GM10847 (cell line): ENCODE data around the gene FLVCR1.

Source experiments
- POLR2A ChIP-seq: IDR thresholded peaks from 2 replicates; pipeline ENCODE4 v1.6.1; 2011; ENCODE audit not compliant: insufficient read length; ENCODE audit errors: extremely low read depth

The FLVCR1 gene

GRCh38 chr1:212857992-212858460, at the start of gene FLVCR1:
Gene FLVCR1 (plus strand): TSS chr1:212858275. CDS start chr1:212858453, 178 bp downstream.
- peak; percentile 84 for TF ChIP-seq POLR2A

- no peak for TF ChIP-seq POLR2A
Observed at GRCh38 chr1:212814537-212815334, 43.3 kb upstream of the FLVCR1 start.

- no peak for TF ChIP-seq POLR2A
Observed at GRCh38 chr1:212816567-212817278, 41.4 kb upstream of the FLVCR1 start.

- no peak for TF ChIP-seq POLR2A
Observed at GRCh38 chr1:212819726-212820125, 38.3 kb upstream of the FLVCR1 start.

- TF ChIP-seq POLR2A, result no peak
Observed at GRCh38 chr1:212820969-212821368, 37.1 kb upstream of the FLVCR1 start.

- TF ChIP-seq POLR2A, result no peak
Observed at GRCh38 chr1:212822956-212823355, 35.1 kb upstream of the FLVCR1 start.

- TF ChIP-seq POLR2A, result no peak
Observed at GRCh38 chr1:212824201-212824600, 33.9 kb upstream of the FLVCR1 start.

- no peak for TF ChIP-seq POLR2A
Observed at GRCh38 chr1:212825798-212826452, 32.1 kb upstream of the FLVCR1 start.

GRCh38 chr1:212827171-212827776, 30.8 kb upstream of the FLVCR1 start:
- no peak for TF ChIP-seq POLR2A

- TF ChIP-seq POLR2A, result no peak
Observed at GRCh38 chr1:212827831-212828278, 30.2 kb upstream of the FLVCR1 start.

GRCh38 chr1:212828395-212828794, 29.7 kb upstream of the FLVCR1 start:
- no peak for TF ChIP-seq POLR2A

GRCh38 chr1:212838145-212838544, 19.9 kb upstream of the FLVCR1 start:
- no peak for TF ChIP-seq POLR2A

- no peak for TF ChIP-seq POLR2A
Observed at GRCh38 chr1:212847549-212847948, 10.5 kb upstream of the FLVCR1 start, which contains the start of gene SPATA45. Gene SPATA45 (minus strand): TSS chr1:212847649. CDS start chr1:212836149, 11,500 bp downstream.

- no peak for TF ChIP-seq POLR2A
Observed at GRCh38 chr1:212852105-212852688, 5.9 kb upstream of the FLVCR1 start.

GRCh38 chr1:212853658-212854057, 4.4 kb upstream of the FLVCR1 start:
- TF ChIP-seq POLR2A, result no peak

GRCh38 chr1:212856755-212857154, 1.3 kb upstream of the FLVCR1 start:
- no peak for TF ChIP-seq POLR2A
